ENCODE results near the gene MED27. TPM values are rescaled to one million over a fixed set of nuclear protein-coding genes. Genes with fewer than 3 reads are reported as not detected.

MED27 gene
- total and polyA plus RNA-seq, 2 of the 13 experiments (the other 11 are each of a cell fraction or from before 2014, with no cell fraction given) = 16.9 to 19.0 TPM

DNA sequence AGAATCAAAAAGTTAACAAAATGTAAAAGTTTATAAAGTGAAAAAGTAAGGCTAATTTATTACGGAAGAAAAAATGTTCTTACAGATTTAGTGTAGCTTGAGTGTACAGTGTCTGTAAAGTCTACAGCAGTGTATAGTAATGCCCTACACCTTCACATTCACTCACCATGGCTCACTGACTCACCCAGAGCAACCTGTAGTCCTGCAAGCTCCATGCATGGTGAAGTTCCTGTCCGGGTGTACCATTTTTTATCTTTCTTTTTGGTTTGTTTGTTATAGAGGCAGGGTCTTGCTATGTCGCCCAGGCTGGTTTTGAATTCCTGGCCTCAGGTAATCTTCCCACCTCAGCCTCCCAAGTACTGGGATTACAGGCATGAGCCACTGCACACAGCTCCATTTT, 93.6 kb downstream of the MED27 start:
- no peak overlapping the region for H3K27ac ChIP-seq (ENCODE audit: extremely low read length, insufficient read depth, low read length)
- no peaks in the 10 kb centered on the region for H3K36me3 ChIP-seq (replicated peaks in 1 of 2; ENCODE audit: control insufficient read depth in 1 of 2, insufficient read depth in 2 of 2, low read length in 2 of 2)
- H2AFZ ChIP-seq (ENCODE audit: low read length) = no peak overlapping the region
- no peak overlapping the region for H3K4me2 ChIP-seq (ENCODE audit: low read depth, low read length)
- no peaks in the 10 kb centered on the region for H4K20me1 ChIP-seq (ENCODE audit: insufficient read depth, low read length)
- in situ Hi-C loops (cut with HindIII; ENCODE audit: extremely low pct_ligation_motif_present, low pct_unique_long_range_greater_than_20kb) = no loop called here
- TF ChIP-seq KLF16 (CRISPR knock-in tag; IDR thresholded peaks at IDR 0.05) (no peak), ZNF678 (CRISPR knock-in tag; IDR thresholded peaks at IDR 0.05) (no peak), FOXJ3 (CRISPR knock-in tag; IDR thresholded peaks at IDR 0.05; ENCODE audit: borderline replicate concordance) (no peak), HOXA7 (CRISPR knock-in tag; IDR thresholded peaks at IDR 0.05) (no peak), NCOA2 (CRISPR knock-in tag; IDR thresholded peaks at IDR 0.05) (no peak), JDP2 (CRISPR knock-in tag; IDR thresholded peaks at IDR 0.05; ENCODE audit: borderline replicate concordance) (no peak)
- TF ChIP-seq, protein P1, sequence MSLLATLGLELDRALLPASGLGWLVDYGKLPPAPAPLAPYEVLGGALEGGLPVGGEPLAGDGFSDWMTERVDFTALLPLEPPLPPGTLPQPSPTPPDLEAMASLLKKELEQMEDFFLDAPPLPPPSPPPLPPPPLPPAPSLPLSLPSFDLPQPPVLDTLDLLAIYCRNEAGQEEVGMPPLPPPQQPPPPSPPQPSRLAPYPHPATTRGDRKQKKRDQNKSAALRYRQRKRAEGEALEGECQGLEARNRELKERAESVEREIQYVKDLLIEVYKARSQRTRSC (CRISPR knock-in tag; IDR thresholded peaks at IDR 0.05; ENCODE audit: low read depth) = no peak
- TF ChIP-seq, protein P2, sequence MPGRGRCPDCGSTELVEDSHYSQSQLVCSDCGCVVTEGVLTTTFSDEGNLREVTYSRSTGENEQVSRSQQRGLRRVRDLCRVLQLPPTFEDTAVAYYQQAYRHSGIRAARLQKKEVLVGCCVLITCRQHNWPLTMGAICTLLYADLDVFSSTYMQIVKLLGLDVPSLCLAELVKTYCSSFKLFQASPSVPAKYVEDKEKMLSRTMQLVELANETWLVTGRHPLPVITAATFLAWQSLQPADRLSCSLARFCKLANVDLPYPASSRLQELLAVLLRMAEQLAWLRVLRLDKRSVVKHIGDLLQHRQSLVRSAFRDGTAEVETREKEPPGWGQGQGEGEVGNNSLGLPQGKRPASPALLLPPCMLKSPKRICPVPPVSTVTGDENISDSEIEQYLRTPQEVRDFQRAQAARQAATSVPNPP (CRISPR knock-in tag; IDR thresholded peaks at IDR 0.05) = no peak
- TF ChIP-seq, protein P3, sequence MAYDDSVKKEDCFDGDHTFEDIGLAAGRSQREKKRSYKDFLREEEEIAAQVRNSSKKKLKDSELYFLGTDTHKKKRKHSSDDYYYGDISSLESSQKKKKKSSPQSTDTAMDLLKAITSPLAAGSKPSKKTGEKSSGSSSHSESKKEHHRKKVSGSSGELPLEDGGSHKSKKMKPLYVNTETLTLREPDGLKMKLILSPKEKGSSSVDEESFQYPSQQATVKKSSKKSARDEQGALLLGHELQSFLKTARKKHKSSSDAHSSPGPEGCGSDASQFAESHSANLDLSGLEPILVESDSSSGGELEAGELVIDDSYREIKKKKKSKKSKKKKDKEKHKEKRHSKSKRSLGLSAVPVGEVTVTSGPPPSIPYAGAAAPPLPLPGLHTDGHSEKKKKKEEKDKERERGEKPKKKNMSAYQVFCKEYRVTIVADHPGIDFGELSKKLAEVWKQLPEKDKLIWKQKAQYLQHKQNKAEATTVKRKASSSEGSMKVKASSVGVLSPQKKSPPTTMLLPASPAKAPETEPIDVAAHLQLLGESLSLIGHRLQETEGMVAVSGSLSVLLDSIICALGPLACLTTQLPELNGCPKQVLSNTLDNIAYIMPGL (CRISPR knock-in tag; IDR thresholded peaks at IDR 0.05; ENCODE audit: borderline replicate concordance in 1 of 2, low read depth in 1 of 2) = no peak
- no peak for FAIRE-seq
- ATAC-seq = no peak
- no peaks in the 10 kb centered on the region for H3K79me2 ChIP-seq (ENCODE audit: insufficient read depth, low read length)
- peaks cover 11% of the 10 kb centered on the region for H3K4me1 ChIP-seq (ENCODE audit: insufficient read depth, low read length)
- no peaks in the 10 kb centered on the region for H3K9me3 ChIP-seq (ENCODE audit: low read length)
- POLR2A ChIA-PET = no interaction called here
- H3K4me3 ChIP-seq (replicated peaks in 1 of 3; ENCODE audit: insufficient read depth in 1 of 3, low read depth in 2 of 3, low read length in 3 of 3) = no peak overlapping the region
- 98% methylated on average over 3 of the region's 3 CpGs for WGBS (ENCODE audit: low lambda C conversion rate)
- CTCF ChIA-PET (ENCODE audit: low intra/inter-chr PET ratio, low total read pairs) = no interaction called here
- no peak overlapping the region for H3K9ac ChIP-seq (ENCODE audit: insufficient read depth, low read depth, low read length)
- H3K27me3 ChIP-seq (ENCODE audit: control insufficient read depth in 1 of 2, insufficient read depth in 2 of 2, low read length in 2 of 2) = no peaks in the 10 kb centered on the region
- BruUV-seq (replicated peaks) = no TSS peak
- intact Hi-C loops (cut with micrococcal nuclease; ENCODE audit: unreplicated experiment) = no loop called here
- DNase-seq (ENCODE audit: low spot score) = no peak
